Liver (tissue), 9 donors: ENCODE results near the gene OASL. TPM values are rescaled to one million over a fixed set of nuclear protein-coding genes. Genes with fewer than 3 reads are reported as not detected.

ENCODE experiments used
- DNase-seq: peaks from one replicate; pipeline ENCODE4 v3.0.0-alpha.2; 2017; ENCODE audit warnings: low spot score
- H3K27ac ChIP-seq, 2 donors: one replicate each; pipeline ENCODE4 v1.7.0; 2013; ENCODE audit warnings: inconsistent platforms in 2 of 2, low read length in 2 of 2, control low read depth in 1 of 2, low read depth in 1 of 2, mild to moderate bottlenecking in 1 of 2
- H3K27me3 ChIP-seq, 4 donors: one replicate each; pipeline versions ENCODE4 v1.6.1 to v1.7.0; 2013; ENCODE audit warnings: low read length in 3 of 4, inconsistent platforms in 1 of 4, mild to moderate bottlenecking in 1 of 4, moderate library complexity in 1 of 4; ENCODE audit not compliant: control insufficient read depth in 4 of 4, insufficient read depth in 4 of 4
- H3K36me3 ChIP-seq, 4 donors: one replicate each; pipeline versions ENCODE4 v1.6.1 to v1.7.0; 2013; ENCODE audit warnings: low read length in 3 of 4, mild to moderate bottlenecking in 3 of 4, low read depth in 1 of 4, moderate library complexity in 1 of 4; ENCODE audit not compliant: control insufficient read depth in 4 of 4, insufficient read depth in 3 of 4
- H3K4me1 ChIP-seq, 4 donors: one replicate each; pipeline versions ENCODE4 v1.6.1 to v1.7.0; 2013; ENCODE audit warnings: low read length in 3 of 4, mild to moderate bottlenecking in 3 of 4, moderate library complexity in 1 of 4; ENCODE audit not compliant: control insufficient read depth in 4 of 4, insufficient read depth in 4 of 4
- H3K4me3 ChIP-seq, 3 donors: one replicate each; pipeline versions ENCODE4 v1.6.1 to v1.7.0; 2013; ENCODE audit warnings: low read length in 3 of 3, control low read depth in 1 of 3, low read depth in 1 of 3, mild to moderate bottlenecking in 1 of 3
- H3K9ac ChIP-seq, 2 donors: one replicate each; pipeline ENCODE4 v1.7.0; 2013; ENCODE audit warnings: low read length in 2 of 2, mild to moderate bottlenecking in 2 of 2, moderate library complexity in 2 of 2, control low read depth in 1 of 2, low read depth in 1 of 2
- H3K9me3 ChIP-seq, 4 donors: one replicate each; pipeline versions ENCODE4 v1.6.1 to v1.7.0; 2013; ENCODE audit warnings: low read length in 3 of 4; ENCODE audit not compliant: control insufficient read depth in 4 of 4
- ATF3 ChIP-seq: IDR thresholded peaks from 2 replicates; pipeline ENCODE4 v1.6.1; 2016; ENCODE audit warnings: antibody characterized with exemption
- CTCF ChIP-seq: fragments of 150-350 bp; IDR thresholded peaks from 2 replicates; pipeline ENCODE4 v1.5.1; 2017; ENCODE audit warnings: improper control_type of control experiment, low read depth, low read length; ENCODE audit not compliant: missing input control
- EGR1 ChIP-seq, 2 donors: IDR thresholded peaks; 2 replicates each; pipeline ENCODE4 v1.6.1; 2016 to 2018; ENCODE audit warnings: antibody characterized with exemption in 2 of 2, low read depth in 2 of 2
- FOXA1 ChIP-seq: IDR thresholded peaks from 2 replicates; pipeline ENCODE4 v1.6.1; 2016; ENCODE audit warnings: antibody characterized with exemption
- FOXA2 ChIP-seq: IDR thresholded peaks from 2 replicates; pipeline ENCODE4 v1.6.1; 2016; ENCODE audit warnings: antibody characterized with exemption
- GABPA ChIP-seq, 2 donors: IDR thresholded peaks in 1 of 2; conservative IDR thresholded peaks in 1 of 2; 2 replicates each; pipeline ENCODE4 v1.6.1; 2016; ENCODE audit warnings: antibody characterized with exemption in 2 of 2, mild to moderate bottlenecking in 1 of 2, moderate library complexity in 1 of 2
- HNF4A ChIP-seq, 2 donors: conservative IDR thresholded peaks; 2 replicates each; pipeline ENCODE4 v1.6.1; 2016; ENCODE audit warnings: antibody characterized with exemption in 2 of 2, mild to moderate bottlenecking in 2 of 2
- HNF4G ChIP-seq: IDR thresholded peaks from 2 replicates; pipeline ENCODE4 v1.6.1; 2016; ENCODE audit warnings: antibody characterized with exemption
- JUND ChIP-seq, 2 donors: IDR thresholded peaks; 2 replicates each; pipeline ENCODE4 v1.6.1; 2016; ENCODE audit warnings: antibody characterized with exemption in 2 of 2
- MAX ChIP-seq: IDR thresholded peaks from 2 replicates; pipeline ENCODE4 v1.6.1; 2016; ENCODE audit warnings: antibody characterized with exemption
- NR2F2 ChIP-seq: IDR thresholded peaks from 2 replicates; pipeline ENCODE4 v1.6.1; 2016; ENCODE audit warnings: antibody characterized with exemption
- RAD21 ChIP-seq, 2 donors: IDR thresholded peaks; 2 replicates each; pipeline ENCODE4 v1.6.1; 2016; ENCODE audit warnings: antibody characterized with exemption in 2 of 2, mild to moderate bottlenecking in 2 of 2
- REST ChIP-seq: IDR thresholded peaks from 2 replicates; pipeline ENCODE4 v1.6.1; 2016; ENCODE audit warnings: antibody characterized with exemption, mild to moderate bottlenecking
- RXRA ChIP-seq, 2 donors: IDR thresholded peaks; 2 replicates each; pipeline ENCODE4 v1.6.1; 2017 to 2018; ENCODE audit warnings: antibody characterized with exemption in 2 of 2, mild to moderate bottlenecking in 1 of 2
- SP1 ChIP-seq: IDR thresholded peaks from 2 replicates; pipeline ENCODE4 v1.6.1; 2018; ENCODE audit warnings: antibody characterized with exemption, mild to moderate bottlenecking
- TAF1 ChIP-seq: conservative IDR thresholded peaks from 2 replicates; pipeline ENCODE4 v1.6.1; 2016; ENCODE audit warnings: antibody characterized with exemption, mild to moderate bottlenecking
- YY1 ChIP-seq: IDR thresholded peaks from 2 replicates; pipeline ENCODE4 v1.6.1; 2016; ENCODE audit warnings: antibody characterized with exemption, mild to moderate bottlenecking
- ZBTB33 ChIP-seq: IDR thresholded peaks from 2 replicates; pipeline ENCODE4 v1.6.1; 2016; ENCODE audit warnings: antibody characterized with exemption
- WGBS: extraction: QIAGEN DNeasy Blood & Tissue Kit; methylation state at CpG from one replicate; pipeline ENCODE4 v1.1.7; 2013; 5-methylcytosine and 5-hydroxymethylcytosine counted together
- polyA plus RNA-seq, 2 donors: library from polyadenylated mRNA; stranded (reverse) in 1 of 2; unstranded in 1 of 2; fragments of 200-250 nt in 1 of 2; fragments of >200 nt in 1 of 2; fragmentation: Nextera tagmentation in 1 of 2; extraction: Ambion mirVana in 1 of 2; gene quantifications; one replicate each; pipeline versions ENCODE4 v1.2.1 to v1.2.3, GENCODE V29; 2013 to 2015
- total RNA-seq, 2 donors: library from RNA; depleted of rRNA; stranded (reverse); fragments of >200 nt; gene quantifications; one replicate each; pipeline ENCODE4 v1.2.3, GENCODE V29; 2014
- donor health status: healthy.
- donor health status: healthy.
- donor health status: healthy.
- donor health status: healthy.
- donor health status: healthy.

The OASL gene
- total and polyA plus RNA-seq, 4 donors, result 0.89 to 4.5 (median 3.1) TPM

GRCh38 chr12:120991965-120992364 lies 47.1 kb downstream of the OASL start:
- no peak overlapping the region for H3K27ac ChIP-seq
- TF ChIP-seq GABPA (IDR thresholded peaks at IDR 0.05 in 1 of 2, conservative IDR thresholded peaks at IDR 0.05 in 1 of 2) (no peak), SP1 (no peak), RXRA (IDR thresholded peaks at IDR 0.05) (no peak), FOXA1 (no peak), ZBTB33 (no peak), RAD21 (IDR thresholded peaks at IDR 0.05) (no peak), YY1 (no peak), HNF4G (no peak)
- no peak for DNase-seq
- H3K27me3 ChIP-seq, result no peaks in the 10 kb centered on the region
- H3K9ac ChIP-seq, result no peak overlapping the region
- H3K4me3 ChIP-seq, result no peak overlapping the region
- H3K9me3 ChIP-seq, result no peaks in the 10 kb centered on the region
- peaks cover 0 to 11% (median 0%) of the 10 kb centered on the region in 4 donors for H3K4me1 ChIP-seq
- peaks cover 10 to 52% (median 45%) of the 10 kb centered on the region in 4 donors for H3K36me3 ChIP-seq

- H3K4me1 ChIP-seq, result peaks cover 0 to 11% (median 2%) of the 10 kb centered on the region in 4 donors
- DNase-seq, result no peak
- H3K27ac ChIP-seq, result no peak overlapping the region
- no peaks in the 10 kb centered on the region for H3K27me3 ChIP-seq
- H3K9ac ChIP-seq, result no peak overlapping the region
- WGBS, result 83% methylated on average over 2 of the region's 2 CpGs
- no peak overlapping the region for H3K4me3 ChIP-seq
- no peak for TF ChIP-seq MAX
- no peak for TF ChIP-seq NR2F2
- no peak for TF ChIP-seq SP1
- no peak for TF ChIP-seq ATF3
- no peak for TF ChIP-seq TAF1
- no peak for TF ChIP-seq EGR1 (IDR thresholded peaks at IDR 0.05; ENCODE audit: low read depth in 2 of 2)
- no peak for TF ChIP-seq RAD21 (IDR thresholded peaks at IDR 0.05)
- no peak for TF ChIP-seq HNF4G
- no peak for TF ChIP-seq ZBTB33
- no peak for TF ChIP-seq REST
- no peak for TF ChIP-seq HNF4A (conservative IDR thresholded peaks at IDR 0.05)
- TF ChIP-seq RXRA (IDR thresholded peaks at IDR 0.05), result no peak
- no peak for TF ChIP-seq GABPA (IDR thresholded peaks at IDR 0.05 in 1 of 2, conservative IDR thresholded peaks at IDR 0.05 in 1 of 2)
- TF ChIP-seq FOXA2, result no peak
- TF ChIP-seq CTCF, result no peak
- TF ChIP-seq JUND (IDR thresholded peaks at IDR 0.05), result no peak
- no peak for TF ChIP-seq YY1
- H3K9me3 ChIP-seq, result no peaks in the 10 kb centered on the region
- peaks cover 8 to 39% (median 35%) of the 10 kb centered on the region in 4 donors for H3K36me3 ChIP-seq
Observed at GRCh38 chr12:120990487-120991055, 48.5 kb downstream of the OASL start.
